NCI-H226 (cell line): ENCODE results near the gene KIF13A.
"Not testable (repeated sequence)": the region's sequence is repeated elsewhere in the genome, so short reads cannot be mapped to it uniquely, and the experiment has no call there.

ENCODE experiments used
- DNase-seq: peaks from one replicate; pipeline ENCODE4 v3.0.0-alpha.2; 2015

KIF13A gene

DNA sequence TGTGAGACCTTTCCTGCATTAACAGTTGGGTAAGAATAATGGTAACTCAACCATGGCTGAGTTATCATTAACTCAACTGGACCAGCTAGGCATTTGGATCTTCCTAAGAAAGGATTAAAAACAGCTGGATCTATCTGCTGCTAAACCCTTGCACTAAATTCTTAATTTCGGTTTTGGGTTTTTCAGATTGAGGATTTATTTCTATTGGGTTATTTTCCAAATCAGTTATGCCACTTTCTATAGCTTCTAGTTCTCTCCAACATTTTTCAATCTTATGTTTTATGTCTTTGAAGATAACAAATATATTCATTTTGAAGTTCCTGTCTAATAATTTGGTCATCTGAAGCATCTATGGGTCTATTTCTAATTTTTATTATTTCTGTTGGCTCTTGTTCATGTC, 92.5 kb downstream of the KIF13A start:
- DNase-seq, result no peak

DNA sequence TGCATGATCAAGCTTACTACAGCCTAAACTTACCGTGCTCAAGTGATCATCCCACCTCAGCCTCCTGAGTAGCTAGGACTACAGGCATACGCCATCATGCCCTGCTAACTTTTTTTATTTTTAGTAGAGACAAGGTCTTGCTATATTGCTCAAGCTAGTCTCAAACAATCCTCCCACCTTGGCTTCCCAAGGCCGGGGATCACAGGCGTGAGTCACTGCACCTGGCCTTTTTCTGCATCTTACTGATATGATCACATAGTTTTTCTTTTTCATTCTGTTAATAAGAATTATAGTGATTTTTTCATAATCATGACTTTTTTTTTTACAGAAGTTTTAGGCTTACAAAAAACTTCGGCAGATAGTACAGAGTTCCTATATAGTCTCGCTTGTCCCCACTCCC, 93.2 kb downstream of the KIF13A start:
- no peak for DNase-seq

DNA sequence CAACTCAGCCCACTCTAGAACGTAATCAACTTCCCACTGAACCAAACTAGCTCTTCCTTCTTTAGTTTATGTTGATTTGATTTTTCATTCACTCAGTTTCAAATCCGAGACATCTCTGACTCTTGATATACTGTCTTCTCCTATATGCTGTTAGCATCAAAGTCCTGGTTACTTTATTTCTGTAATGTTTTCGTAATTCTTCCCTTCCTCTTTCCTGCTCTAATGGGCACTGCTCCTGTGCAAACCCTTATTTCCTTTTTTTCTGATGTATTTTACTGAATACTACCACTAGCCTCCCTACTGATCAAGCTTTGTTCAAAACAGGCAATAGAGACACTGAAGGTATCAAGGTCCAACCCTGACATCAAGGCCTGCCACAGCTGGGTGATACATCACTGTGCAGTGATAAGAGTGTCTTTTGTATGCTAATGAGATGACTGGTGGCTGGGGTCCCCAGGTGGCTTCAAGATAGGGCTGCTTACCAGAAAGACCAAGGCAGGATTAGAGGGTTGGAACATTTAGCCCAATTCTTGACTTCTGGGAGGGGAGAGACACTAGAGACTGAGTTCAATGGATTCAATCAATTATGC, 95.2 kb downstream of the KIF13A start:
- no peak for DNase-seq

DNA sequence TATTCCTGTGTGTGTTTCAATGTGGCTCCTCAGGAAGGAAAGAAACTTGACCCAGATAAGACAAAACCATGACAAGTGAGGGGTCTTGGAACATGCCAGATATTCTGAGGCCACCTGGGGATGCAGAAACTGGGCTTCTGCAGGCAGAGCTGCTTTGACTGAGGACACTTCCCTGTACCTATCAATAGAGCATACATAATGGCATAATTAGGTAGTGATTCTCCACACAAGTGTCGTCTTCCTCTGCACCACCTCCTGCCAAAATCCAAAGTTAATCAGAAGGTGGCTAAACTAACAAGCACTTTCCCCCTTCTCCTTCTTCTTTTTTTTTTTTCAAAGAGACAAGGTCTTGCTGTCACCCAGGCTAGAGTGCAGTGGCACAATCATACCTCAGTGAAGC, 97.1 kb downstream of the KIF13A start:
- DNase-seq, result no peak

DNA sequence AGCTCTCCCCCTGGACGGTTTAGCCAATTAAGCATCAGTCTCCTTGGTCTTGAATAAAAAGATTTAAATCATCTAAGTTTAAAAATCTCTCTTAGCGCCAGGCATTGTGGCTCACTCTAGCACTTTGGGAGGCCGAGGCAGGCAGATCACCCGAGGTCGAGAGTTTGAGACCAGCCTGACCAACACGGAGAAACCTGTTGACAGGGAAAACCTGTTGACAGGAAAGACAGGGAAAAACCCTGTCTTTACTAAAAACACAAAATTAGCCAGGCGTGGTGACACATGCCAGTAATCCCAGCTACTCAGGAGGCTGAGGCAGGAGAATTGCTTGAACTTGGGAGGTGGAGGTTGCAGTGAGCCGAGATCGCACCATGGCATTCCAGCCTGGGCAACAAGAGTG, 97.7 kb downstream of the KIF13A start:
- DNase-seq, result not testable (repeated sequence)

DNA sequence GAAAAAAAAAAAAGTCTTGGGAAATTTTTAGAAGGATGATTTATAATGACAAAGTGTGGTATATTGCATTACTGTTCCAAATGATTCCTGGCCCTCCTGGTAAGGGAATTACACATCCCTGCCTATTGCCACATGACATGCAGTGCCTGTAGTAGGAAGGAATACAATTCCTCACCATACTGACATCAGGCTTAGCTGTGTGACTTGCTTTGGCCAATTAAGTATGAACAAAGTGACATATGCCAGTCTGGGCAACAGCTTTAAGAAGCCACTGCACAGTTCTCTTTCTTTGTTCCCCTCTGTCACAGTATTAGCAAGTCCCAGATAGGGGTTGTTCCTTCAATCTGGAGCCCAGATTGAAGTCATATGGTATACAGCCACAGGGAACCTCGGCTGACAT, 100.5 kb downstream of the KIF13A start:
- DNase-seq, result no peak

DNA sequence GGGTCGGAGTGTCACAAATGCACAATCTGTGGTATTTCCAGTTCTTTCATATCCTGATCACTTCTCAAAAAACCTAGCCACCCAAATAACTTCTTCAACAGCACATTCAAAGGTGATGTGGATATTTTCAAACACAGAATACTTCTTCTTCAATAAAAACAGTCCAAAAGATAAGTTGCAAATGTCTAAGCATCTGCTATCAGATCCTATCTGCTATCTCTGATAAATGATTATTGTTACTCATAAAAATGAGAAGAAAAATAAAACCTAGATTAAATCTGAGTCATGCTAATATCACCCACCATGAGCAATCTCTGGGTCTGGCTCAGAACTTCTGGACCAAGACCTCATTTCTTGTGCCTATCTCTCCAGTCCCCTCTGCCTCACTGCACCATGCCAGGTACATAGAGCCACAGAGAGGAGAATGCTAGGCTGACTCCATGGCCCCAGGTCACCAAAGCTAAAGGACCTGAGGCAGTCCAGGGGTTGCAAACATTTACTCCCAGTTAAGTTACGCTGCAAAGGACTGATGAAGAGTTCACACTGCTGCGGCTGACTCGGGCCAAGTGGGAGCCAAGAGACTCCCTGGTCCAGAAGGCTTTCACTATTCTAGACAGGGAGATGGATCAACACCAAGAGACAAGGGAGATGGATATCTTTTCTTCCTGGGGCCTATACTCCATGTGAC, 101.4 kb downstream of the KIF13A start:
- DNase-seq, result no peak

DNA sequence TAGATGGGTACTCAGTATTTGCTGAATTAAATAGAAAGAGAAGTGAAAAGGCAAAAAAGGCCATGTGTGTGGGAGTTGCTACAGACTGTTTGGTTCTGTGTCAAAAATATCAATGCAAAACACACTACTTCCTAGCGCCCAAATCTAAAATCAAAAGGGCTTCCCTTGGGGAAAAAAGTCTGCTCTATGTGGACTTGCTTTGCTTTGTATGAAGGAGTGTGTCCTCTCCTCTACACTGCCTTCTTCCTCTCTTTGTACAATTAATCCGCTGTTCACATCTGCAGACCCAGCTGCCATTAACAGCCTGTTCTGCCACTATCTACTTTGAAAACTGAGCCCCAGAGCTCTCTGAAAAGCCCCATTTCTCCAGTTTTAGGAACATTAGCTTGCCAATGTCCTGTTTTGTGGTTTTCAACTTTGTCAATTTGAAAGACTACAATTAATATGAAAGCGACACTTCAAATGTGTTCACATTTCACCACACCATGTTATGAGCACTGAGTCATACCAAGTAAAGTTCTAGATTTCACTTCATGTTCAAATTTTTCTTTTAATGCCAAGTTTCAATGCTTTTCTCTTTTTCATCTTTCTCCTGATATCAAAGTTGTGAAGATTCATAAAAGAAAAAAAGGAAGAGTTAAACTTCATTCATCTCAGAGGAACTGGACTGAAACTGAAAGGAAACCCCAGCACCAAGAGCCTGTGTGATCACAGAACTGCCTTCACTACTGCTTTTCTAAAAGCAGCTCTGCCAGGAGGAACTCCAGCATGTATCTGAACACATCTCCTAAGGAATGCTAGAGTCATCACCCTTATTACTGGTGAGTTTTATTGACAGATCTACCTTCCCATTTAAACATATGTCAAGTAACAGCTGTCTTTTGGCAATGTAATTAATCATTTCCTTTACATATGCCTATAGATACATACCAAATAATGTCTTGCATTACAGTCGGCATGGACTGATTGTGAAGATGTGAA, 102.6 kb downstream of the KIF13A start:
- DNase-seq, result no peak

DNA sequence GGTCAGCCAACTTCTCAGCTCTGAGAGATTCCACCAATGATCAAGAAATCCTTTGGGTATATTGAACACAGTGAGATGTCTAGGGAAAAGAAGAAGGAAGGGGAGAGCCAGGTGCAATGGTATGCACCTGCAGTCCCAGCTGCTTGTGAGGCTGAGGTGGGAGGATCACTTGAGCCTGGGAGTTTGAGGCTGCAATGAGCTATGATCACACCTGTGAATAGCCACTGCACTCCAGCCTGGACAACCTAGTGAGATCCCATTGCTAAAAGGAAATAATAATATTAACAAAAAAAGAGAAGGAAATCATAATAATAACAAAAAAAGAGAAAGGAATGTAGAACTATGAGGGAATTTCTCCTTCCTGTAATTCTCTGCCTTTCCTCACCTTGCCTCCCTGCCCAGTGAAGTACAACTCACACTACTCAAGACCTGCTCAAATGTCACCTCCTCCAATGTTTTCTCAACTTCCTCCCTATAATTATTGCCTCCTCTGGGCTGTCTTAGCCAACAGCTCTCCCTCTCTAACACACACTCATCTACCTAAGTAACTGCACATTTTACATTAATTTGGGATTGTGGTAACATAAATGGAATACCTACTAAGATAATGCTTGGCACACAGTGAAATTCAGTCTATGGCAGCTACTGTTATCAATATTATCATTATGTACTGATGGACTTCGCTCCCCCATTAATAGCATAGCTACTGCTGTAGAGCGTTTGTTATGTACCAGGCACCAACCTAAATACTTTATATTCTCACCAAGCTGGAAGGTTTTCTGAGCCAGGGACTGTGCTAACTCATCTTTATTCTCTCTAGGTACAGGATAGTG, 103.6 kb downstream of the KIF13A start:
- DNase-seq, result no peak

DNA sequence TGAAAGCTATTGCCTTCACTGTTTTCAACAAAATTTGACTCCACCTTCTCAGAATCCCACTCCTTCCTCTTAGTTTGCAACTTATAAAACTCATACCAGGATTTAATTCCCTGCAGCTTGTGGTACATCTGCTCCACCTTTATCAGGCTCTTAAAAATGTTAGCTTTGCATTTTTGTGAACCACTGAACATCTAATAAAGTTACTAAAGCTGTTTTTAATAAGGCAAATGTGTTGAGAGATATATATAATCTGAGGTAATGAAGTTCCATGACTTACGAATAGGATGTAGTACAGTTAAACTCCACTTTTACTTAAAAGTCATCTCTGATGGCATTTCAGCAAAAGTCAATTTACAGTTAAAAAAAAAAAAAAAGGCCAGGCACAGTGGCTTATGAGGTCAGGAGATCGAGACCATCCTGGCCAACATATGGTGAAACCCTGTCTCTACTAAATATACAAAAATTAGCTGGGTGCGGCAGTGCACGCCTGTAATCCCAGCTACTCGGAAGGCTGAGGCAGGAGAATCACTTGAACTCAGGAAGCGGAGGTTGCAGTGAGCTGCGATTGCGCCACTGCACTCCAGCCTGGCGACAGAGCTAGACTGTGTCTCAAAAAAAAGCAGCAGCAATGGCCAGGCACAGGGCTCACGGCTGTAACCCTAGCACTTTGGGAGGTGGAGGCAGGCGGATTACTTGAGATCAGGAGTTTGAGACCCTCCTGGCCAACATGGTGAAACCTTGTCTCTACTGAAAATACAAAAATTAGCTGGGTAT, 106.2 kb downstream of the KIF13A start:
- DNase-seq, result no peak

DNA sequence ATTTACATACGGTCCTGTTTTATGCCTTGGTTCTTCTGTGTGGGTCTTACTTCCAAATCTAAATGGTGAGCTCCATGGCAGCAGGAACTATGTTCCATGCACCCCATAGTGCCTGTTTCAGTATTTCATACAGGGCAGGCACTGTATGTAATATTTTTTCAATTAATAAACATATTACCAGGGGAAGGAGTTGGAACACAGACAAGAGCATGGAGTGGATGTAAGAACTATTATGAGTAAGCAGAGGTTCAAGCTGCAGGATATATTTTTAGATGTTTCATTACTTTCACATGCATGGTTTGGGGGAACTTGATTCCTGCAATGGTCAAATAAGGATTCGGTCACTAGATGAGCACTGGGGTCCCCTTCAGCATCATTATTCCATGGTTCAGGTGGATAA, 108.3 kb downstream of the KIF13A start:
- DNase-seq, result no peak

DNA sequence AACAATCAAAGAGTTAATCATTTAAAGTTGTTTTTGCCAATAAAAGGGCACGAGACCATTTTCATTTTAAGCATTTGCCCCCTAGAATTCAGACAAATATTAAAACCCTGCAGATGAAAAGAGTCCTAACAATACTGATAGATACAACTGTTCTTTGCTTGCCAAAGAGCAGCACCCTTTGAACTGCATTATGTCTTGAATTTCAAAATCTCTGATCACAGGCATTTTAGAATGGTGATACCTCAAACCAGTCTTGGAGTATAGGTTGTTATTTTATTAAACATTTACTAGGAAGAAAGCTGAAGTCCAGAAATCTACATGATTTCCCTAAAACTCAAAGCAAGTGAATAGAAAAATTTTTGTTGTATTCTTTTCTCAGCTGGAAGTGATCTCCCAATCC, 108.7 kb downstream of the KIF13A start:
- DNase-seq, result no peak

DNA sequence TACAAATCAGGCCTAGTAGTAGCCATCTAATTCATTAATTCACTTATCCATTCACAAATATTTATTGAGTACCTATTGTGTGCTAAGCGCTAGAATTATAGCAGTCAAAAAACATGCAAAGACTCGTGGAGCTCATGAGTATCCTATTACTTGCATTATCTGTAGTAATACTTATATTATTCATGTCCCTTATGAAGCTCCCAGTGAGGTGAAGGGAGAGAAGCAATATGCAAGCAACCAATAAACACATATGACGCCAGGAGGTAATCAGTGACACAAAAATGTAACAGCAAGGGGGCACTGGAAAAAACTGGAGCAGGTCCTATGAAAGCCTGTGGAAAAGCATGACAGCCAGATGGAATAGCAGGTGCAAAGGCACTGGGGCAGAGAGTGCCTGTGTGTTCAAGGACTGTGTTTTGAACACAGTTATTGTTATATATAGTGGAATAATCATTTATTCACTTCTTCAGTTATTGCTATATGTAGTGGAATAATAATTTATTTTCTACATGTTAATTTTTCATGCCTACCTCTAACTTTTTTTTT, 109.5 kb downstream of the KIF13A start:
- no peak for DNase-seq

DNA sequence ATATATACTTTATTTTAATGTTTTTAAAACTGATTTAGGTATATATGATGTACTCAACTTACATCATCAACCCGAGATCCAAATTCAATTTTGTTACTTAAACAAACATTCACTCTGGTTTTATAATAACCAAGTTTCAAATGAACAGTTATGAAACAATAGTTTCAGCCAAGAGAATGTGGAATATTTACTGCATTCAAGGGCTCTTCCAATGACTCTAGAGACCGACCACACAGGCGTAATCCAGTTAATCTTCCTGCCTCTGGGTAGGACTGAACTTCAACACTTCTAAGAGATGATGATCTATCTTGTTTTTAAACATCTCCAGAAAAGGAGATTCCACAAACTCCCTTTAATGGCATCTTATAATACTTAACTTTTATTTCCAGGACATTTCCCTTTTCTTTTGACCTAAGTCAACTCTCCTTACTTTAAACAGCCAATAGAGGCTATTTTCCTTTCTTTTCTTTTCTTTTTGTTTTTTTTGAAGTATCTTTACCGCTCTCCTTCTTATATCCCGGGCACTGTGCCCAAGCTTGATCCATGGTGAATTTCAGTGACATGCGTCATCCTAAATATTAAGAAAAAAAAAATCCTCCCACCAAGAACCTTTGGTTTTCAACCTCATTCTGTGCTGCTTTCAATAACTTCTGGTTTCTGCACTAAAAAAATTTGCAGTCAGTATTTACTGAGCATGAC, 110.1 kb downstream of the KIF13A start:
- peak; percentile 88 for DNase-seq

DNA sequence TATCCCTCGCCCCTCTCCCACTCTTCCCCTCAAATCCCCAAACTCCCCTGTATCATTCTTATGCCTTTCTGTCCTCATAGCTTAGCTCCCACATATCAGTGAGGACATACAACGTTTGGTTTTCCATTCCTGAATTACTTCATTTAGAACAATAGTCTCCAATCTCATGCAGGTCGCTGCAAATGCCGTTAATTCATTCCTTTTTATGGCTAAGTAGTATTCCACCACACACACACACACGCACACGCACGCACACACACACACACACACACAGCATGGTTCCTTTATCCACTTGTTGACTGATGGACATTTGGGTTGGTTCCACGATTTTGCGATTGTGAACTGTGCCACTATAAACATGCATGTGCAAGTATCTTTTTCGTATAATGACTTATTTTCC, 112.7 kb downstream of the KIF13A start:
- DNase-seq, result no peak

DNA sequence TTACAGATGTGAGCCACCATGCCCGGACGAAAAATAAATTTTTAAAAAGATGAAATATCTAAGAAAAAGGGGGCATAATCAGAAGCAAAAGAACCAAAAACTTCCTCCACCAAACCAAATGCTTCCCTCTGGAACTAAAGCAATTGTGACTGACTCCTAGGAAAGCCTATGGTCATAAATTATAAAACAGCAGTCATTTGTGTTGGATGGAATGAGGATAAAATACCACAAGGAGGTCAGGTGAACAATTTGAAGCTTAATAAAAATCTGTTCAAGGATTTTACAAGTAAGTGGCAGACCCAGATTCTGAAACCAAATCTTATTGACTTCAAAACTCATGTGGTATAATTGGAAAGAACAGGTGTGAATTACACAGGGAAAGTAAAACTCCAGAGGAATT, 114.5 kb downstream of the KIF13A start:
- no peak for DNase-seq

DNA sequence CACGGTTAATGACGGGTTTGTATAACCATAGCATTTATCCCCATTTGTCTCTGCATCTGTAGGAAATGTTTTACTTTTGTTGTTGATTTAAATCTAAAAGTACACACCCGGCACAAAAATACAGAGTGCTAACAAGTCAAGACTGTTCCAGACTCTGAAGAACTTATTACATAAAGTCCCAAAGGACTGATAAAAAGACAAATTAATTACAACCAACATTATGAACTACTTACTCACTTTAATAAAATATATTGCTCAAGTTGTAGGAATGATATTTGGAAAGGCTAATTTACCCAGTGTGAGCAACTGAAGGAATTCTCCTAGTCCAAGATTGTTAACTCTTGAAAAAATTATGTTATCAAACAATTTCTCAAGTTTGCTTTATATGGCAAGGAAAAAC, 115.6 kb downstream of the KIF13A start:
- no peak for DNase-seq

DNA sequence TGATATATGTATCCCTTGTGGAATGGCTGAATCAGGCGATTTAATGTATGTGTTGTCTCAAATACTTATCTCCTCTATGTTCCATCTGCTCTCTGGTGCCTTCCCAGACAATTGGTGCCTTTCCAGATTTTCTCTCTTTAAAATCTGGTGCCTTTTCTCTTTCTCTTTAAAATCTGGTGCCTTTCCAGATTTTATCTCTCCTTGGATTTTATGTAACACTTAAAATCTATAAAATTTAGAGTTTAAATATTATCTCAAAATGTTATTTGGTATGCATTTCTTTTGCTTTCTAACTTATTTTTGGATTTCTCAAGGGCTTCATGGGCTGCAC, 116.3 kb downstream of the KIF13A start:
- DNase-seq, result no peak

DNA sequence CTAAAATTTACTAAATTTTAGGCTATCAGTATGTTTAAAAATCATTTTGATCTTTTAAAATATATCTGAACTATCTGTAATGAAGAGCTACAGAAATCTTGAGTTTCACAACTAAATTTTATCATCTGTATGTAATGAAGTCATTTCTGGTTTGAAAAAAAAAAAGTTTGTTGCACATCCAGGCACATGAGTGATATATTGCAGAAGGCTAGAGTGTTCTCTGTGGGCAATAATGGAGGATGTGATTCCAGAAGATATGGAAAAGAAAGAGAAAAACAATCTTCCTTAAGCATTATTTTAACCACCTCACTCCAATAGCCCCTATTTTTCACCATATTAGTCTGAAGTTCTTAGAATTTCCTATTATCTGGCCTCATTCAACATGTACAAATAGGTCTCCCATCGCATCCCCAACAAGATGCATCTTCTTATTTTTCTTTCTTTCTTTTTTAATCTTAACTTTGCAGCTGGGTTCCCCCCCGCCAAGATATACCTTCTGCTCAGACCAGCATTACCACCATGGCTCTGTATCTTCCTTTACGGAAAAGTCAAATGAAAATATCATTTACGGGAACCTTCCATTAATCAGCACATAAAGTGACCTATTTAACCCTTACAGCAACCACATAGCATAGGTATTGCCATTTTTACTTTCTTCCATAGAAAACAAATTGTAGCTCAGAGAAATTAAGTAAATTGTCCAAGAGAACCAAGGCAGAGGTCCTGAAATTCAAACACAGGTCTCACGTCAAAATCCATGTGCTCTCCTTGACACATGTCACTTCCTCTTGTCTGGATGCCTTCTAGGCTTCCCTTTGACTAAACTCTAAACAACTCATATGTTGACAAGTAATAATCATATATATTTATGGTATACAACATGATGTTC, 116.9 kb downstream of the KIF13A start:
- no peak for DNase-seq

DNA sequence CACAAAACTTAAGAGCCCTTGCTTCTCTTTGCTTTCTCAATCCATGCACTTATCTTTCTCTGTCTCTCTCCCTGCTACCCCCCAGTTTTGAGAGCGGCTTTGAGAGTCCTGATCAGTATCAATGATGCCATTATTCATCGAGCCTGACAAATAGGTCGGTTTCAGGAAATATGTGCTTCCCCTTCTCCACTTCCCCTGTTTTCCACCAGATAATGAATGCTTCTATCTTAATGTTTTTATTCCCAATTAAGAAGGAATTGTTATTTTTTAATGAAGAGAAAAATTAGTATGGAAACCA, 117.7 kb downstream of the KIF13A start:
- no peak for DNase-seq
